ENCODE data around the gene TTC1.

GRCh38 chr5:160020964-160021363 lies 12.0 kb downstream of the TTC1 start:
- TF ChIP-seq CTCF (IDR thresholded peaks at IDR 0.05 in 8 of 11, conservative IDR thresholded peaks at IDR 0.05 in 3 of 11) (no peak), POLR2AphosphoS5 (IDR thresholded peaks at IDR 0.05) (no peak), POLR2A (IDR thresholded peaks at IDR 0.05) (no peak)
